ENCODE results near the gene PPIL1.

PPIL1 gene

DNA sequence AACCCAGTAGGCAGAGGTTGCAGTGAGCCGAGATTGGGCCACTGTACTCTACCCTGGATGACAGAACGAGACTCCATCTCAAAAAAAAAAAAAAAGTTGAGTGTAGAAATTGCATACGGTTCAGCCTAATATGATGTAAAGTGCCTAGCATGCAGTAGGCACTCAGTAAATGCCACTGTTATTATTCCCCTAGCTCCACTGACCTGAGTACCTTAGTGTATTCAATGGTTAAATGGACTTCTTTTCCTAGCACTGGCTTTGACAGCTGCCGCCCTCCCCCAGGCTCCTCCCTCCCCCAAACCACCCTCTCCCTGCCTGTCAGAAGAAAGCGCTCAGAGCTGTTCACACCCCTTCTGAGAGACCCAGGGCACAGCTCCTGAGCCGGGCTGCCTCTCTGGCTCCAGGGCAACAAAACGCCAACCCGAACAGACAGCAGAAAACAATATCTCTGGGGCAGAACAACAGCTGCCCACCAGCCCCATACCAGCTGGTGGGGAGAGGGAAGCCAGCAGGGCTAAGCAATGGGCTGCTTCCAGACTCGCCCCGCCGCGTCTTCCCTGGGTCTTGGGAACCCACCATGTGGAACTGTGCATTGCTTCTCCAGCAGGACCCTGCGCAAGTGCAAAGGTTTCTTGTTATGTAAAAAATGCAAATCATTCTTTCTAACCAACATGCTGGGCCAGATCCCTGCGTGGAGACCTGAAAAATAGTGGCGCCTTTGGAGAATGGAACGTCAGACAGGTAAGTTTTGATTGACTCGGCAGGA lies 39.8 kb downstream of the PPIL1 start:
- DNase-seq (ENCODE audit: low read depth): no peak

- DNase-seq (ENCODE audit: low read depth): no peak
Observed at GRCh38 chr6:36833182-36833789, 41.3 kb downstream of the PPIL1 start.

GRCh38 chr6:36832313-36832712 lies 42.3 kb downstream of the PPIL1 start:
- DNase-seq (ENCODE audit: low read depth): no peak

- DNase-seq (ENCODE audit: low read depth): no peak
Observed at GRCh38 chr6:36830577-36830976, 44.0 kb downstream of the PPIL1 start.

- DNase-seq (ENCODE audit: low read depth): no peak
Observed at GRCh38 chr6:36829919-36830544, 44.6 kb downstream of the PPIL1 start.

DNA sequence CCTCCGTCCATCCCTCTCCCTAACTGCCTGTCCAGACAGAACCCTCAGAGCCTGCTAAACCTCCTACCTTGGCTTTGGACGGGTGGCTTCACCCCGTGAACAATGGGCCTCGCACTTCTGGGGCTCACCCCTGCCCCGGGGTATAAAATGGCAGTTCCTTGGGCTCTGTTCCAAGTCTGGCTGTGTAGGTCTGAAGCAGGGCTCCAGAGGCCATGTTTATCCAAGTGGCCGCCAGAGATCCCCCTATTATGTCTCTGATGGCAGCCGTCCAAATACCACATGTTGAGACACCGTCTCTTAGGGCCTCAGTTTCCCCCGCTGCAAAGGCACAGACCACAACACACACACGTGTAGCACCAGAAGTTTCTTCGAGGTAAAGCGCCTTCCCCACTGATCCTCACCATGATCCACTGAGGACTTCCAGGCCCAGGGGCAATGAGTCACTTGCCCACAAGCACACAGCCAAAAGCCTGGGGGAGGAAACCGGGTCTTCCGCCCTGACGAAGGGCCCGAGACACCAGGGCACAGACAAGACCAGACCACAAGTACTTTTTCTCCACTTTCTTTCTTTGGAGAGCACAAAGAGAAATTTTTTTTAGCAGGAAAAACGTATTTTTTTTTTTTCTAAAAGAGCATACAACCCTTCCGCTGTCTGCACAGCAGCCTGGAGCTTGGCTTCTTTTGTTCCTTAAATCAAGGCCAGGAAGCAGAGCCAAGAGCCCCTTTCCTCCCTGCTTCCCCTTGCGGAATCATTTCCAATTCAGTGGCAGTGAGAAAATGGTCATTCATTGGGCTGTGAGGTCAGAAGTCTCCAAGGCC lies 47.1 kb downstream of the PPIL1 start:
- no peak for DNase-seq (ENCODE audit: low read depth)

GRCh38 chr6:36826520-36827227 lies 47.9 kb downstream of the PPIL1 start:
- DNase-seq (ENCODE audit: low read depth): no peak

GRCh38 chr6:36825994-36826393 lies 48.6 kb downstream of the PPIL1 start:
- no peak for DNase-seq (ENCODE audit: low read depth)

DNA sequence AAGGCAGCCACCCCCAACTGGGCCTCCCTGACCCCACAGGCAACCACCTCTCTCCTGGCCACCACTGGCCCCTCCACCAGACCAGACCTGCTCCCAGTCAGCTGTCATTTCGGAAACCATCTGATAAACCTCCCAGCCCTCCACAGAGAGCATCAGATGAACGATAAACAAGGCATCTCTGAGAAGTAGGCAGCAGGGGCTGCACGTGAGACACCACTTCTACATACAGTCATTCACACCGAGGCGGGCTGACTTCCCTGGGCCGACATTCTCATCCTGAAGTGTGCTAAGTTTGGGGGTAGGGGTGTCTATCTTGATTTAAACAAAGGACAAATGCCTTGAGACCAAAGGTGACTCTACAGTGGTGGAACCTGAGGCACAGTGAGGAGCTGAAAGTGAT lies 49.2 kb downstream of the PPIL1 start:
- DNase-seq (ENCODE audit: low read depth): no peak

- DNase-seq (ENCODE audit: low read depth): no peak
Observed at GRCh38 chr6:36824253-36824652, 50.4 kb downstream of the PPIL1 start.

DNA sequence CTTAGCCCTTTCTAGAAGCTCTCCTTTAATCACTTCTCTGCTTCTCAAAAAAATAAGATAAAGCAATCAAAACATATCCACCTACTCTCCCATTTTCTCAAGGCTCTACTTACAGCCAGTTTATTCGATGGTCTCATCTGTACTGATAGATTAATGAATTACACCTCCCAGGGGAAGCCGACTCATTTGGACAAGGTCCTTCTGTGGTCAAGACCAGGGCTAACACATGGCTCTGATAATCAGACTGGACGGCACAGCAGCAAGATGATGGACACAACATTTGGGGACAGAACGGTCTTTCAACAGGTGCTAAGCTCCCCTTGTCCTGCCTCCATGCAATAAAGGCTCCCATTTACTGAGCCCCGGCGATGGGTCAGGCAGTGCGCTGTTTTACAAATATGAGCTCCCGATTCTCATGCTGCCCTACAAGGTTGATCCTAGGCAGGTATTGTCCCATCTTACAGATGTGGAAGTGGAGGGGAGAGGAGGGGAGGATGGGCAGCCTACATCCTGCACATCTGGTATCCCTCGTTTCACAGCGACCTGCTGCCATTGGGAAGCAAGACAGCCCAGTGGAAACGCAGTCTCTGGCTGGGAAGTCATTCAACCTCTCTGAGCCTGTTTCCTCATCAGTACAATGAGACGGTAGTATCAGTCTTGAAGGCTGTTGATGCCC lies 51.0 kb downstream of the PPIL1 start:
- no peak for DNase-seq (ENCODE audit: low read depth)

DNA sequence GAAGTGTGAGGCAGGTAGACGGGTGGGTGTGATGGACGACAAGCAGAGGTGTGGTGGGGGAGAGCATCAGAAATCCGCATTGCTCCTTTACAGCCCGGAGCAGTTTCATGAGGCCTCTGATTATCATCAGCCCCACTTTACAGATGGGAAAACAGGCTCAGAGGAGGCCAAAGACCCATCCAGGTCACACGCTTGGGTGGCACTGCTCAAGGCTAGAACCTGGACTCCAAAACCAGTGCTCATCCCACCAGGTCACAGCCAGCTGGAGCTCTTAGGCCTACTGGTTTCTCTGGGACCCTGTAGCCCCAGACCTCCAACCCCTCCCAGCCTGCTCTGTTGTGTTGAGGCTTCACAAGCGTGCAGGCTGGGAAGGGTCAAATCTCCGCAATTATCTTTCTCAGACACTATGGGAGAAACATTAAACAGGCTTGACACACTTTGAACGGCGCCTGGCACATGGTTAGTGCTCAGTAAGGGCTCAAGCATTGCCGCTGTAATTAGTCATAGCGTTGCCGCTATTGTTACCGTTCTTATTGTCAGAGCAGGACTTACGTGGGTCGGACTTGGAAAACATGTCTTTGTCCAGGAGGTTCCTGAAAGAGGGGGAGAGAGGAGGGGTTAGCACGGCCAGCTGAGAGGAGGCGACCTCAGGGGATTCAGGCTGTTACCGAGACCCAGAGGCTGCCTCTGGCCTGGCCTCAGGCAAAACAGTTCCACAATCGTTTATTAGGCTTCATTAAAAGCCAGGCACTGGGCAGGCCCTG lies 51.9 kb downstream of the PPIL1 start:
- no peak for DNase-seq (ENCODE audit: low read depth)

DNA sequence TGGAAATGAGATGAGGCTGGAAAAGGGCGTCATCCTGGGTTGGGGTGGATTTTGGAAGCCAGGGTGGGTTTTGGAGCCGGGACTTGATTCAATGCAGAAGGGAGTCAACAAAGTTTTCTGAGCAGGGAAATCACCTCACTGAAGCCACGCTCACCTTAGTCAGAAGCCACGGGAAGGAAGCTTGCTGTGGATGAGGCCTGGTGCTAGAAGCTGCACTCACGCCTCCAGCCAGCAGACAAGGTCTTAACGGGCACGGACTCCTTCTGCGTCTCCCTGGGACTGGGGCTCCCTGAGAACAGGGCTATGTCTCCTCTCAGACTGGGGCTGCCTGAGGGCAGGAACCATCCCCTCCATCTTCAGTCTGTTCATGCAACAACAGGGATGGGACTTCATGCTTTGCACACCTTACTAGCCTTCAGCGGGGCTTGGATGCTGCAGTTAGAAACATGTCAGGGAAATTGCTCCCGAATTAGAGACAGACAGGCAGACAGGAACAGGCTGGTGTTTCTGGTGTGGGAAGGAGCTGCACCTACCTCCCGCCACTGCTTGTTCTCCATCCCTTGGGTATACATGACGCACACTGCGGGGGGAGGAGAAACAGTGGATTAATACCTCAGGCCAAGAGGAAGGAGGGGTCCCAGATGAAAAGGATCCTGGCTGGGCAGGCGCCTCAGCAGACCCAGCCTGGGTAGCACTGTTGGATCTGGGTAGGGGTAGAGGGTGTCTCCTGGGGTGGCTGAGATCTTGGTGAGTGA lies 52.8 kb downstream of the PPIL1 start:
- no peak for DNase-seq (ENCODE audit: low read depth)

- no peak for DNase-seq (ENCODE audit: low read depth)
Observed at GRCh38 chr6:36820700-36821580, 53.7 kb downstream of the PPIL1 start.

GRCh38 chr6:36818756-36819155 lies 55.8 kb downstream of the PPIL1 start:
- no peak for DNase-seq (ENCODE audit: low read depth)

GRCh38 chr6:36817847-36818246 lies 56.8 kb downstream of the PPIL1 start:
- DNase-seq (ENCODE audit: low read depth): no peak

DNA sequence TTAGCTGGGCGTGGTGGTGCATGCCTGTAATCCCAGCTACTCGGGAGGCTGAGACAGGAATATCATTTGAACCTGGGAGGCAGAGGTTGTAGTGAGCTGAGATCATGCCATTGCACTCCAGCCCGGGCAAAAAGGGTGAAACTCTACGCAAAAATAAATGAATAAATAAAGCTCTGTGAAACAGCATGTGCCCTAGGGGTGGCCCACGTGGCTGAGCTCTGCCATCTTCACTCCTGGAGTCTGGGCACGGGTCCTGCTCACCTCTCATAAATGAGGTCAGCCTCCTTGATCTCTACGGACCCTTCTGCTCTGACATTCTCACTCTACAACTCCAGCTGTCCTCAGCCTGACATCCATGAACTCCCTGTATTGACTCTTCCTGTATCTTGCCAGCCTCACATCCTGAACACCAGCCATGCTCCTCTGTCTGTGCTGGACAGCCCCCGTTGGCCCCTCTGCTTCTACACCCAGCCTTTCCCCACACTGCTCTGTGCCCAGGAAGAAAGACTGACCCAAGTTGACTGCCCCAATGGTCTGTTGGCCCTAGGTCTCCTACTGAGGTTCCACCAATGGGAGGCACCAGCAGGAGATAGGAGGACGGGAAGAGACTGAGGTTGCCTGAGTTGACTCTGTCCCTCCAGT lies 57.3 kb downstream of the PPIL1 start:
- DNase-seq (ENCODE audit: low read depth): no peak
